Progenitor cell of endocrine pancreas (in vitro differentiated cells): ENCODE measurements around the gene DBF4B. TPM values are rescaled to one million over a fixed set of nuclear protein-coding genes. Genes with fewer than 3 reads are reported as not detected.

Experiments
- DNase-seq: peaks from one replicate; pipeline ENCODE4 v3.0.0; 2021; ENCODE audit warnings: low spot score; ENCODE audit not compliant: unreplicated experiment
- H3K27ac Mint-ChIP-seq: 2 replicates; pipeline ENCODE4 v1.8.0; 2021; ENCODE audit warnings: mild to moderate bottlenecking, moderate library complexity, mixed read lengths
- H3K27me3 Mint-ChIP-seq: 2 replicates; pipeline ENCODE4 v1.8.0; 2021; ENCODE audit warnings: mixed read lengths
- H3K36me3 Mint-ChIP-seq: 2 replicates; pipeline ENCODE4 v1.8.0; 2022; ENCODE audit warnings: mixed read lengths; ENCODE audit not compliant: insufficient read depth
- H3K4me1 Mint-ChIP-seq: 2 replicates; pipeline ENCODE4 v1.8.0; 2021; ENCODE audit warnings: low read depth, mixed read lengths
- H3K4me3 Mint-ChIP-seq: 2 replicates; pipeline ENCODE4 v1.8.0; 2021; ENCODE audit warnings: low read depth, mild to moderate bottlenecking, moderate library complexity, mixed read lengths
- H3K9me3 Mint-ChIP-seq: 2 replicates; pipeline ENCODE4 v1.8.0; 2021; ENCODE audit warnings: low read depth, mixed read lengths
- total RNA-seq: library from RNA; stranded (reverse); gene quantifications from 2 replicates; pipeline ENCODE4 v1.2.1, GENCODE V29; 2021
- TF ChIP-seq, protein P1 (sequence below): fragments of 200-600 bp; sonication (generic); IDR thresholded peaks from one replicate; pipeline ENCODE4 v1.5.0; 2021; ENCODE audit warnings: antibody characterized with exemption, mild to moderate bottlenecking; ENCODE audit not compliant: unreplicated experiment

The DBF4B gene
- total RNA-seq, 1 donor from 2014 or later, result 27.2 TPM

DNA sequence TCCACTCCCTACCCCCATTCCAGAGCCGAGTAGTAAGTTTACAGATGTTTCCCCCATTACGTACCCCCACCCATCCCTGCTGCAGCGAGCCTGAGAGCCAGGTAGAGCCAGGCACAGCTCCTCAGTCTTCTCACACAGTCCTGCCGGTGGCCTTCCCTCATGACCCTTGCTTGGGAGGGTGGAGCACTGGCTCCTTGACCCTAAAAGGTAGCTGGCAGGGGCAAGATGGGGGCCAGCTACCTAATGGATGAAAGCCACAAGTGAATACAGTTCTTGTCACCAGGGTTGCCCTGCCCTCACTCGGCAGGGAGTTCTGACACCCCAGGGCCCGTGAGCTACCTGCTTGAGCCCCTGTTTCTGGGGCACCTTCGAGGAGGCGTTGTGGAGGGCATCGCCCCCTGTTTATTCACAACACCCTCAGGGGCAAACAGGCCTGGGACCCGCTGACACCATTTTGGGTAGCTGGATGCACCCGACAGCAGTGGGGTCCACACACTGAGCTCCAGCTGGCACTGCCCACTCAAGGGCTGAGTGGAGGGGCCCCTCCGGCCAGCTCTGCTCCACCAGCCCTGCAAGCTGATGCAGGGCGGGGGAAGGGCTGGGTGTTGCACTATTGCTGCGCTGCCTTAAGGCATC lies 72.5 kb downstream of the DBF4B start:
- TF ChIP-seq, protein P1, sequence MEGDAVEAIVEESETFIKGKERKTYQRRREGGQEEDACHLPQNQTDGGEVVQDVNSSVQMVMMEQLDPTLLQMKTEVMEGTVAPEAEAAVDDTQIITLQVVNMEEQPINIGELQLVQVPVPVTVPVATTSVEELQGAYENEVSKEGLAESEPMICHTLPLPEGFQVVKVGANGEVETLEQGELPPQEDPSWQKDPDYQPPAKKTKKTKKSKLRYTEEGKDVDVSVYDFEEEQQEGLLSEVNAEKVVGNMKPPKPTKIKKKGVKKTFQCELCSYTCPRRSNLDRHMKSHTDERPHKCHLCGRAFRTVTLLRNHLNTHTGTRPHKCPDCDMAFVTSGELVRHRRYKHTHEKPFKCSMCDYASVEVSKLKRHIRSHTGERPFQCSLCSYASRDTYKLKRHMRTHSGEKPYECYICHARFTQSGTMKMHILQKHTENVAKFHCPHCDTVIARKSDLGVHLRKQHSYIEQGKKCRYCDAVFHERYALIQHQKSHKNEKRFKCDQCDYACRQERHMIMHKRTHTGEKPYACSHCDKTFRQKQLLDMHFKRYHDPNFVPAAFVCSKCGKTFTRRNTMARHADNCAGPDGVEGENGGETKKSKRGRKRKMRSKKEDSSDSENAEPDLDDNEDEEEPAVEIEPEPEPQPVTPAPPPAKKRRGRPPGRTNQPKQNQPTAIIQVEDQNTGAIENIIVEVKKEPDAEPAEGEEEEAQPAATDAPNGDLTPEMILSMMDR, result no peak
- H3K4me3 Mint-ChIP-seq, result no peak overlapping the region

DNA sequence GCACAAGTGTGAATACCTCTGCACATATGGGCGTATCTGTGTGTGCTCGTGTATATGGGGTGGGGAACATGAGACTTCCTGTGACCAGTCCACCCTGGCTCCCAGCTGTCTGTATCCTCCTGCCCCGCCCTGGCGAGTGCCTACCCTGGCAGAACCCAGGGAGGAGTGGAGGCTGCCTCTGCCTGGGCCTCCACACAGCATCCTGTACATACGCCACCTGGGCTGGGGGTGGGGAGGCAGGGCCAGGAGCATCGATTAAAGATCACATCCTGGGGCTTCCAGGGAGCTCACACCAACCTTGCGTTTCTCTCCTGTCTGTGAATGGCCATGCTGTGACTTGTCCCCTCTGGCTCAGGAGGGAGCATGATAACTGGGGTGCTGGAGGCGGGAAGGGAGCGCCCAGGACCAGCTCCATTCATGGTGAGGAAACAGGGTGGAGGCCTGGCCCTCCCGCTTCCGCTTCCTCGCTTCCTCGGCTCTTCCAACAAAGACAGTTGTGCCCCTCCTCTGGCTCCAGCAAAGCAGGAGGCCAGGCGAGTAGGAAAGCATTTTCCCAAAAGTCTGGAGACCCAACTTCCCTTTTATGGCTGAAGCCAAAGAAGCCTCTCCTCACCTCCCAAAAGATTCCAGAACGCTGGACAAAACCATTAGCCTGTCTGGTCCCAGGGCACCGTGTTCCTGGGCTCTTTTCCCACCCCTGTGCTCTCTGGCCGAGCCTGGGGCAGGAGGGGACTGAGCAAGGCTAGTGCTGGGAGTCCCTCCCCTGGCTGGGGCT lies 73.3 kb downstream of the DBF4B start:
- peaks cover 32% of the 10 kb centered on the region for H3K27me3 Mint-ChIP-seq
- no peaks in the 10 kb centered on the region for H3K36me3 Mint-ChIP-seq
- H3K4me3 Mint-ChIP-seq, result no peak overlapping the region
- TF ChIP-seq, protein P1, result no peak
- H3K4me1 Mint-ChIP-seq, result no peaks in the 10 kb centered on the region
- H3K27ac Mint-ChIP-seq, result no peak overlapping the region
- H3K9me3 Mint-ChIP-seq, result no peaks in the 10 kb centered on the region
- no peak for DNase-seq

More for the DNA sequence above, 72.5 kb downstream of the DBF4B start:
- Mint-ChIP-seq H3K27me3 (peaks cover 37% of the 10 kb centered on the region), H3K27ac (no peak overlapping the region), H3K4me1 (no peaks in the 10 kb centered on the region), H3K36me3 (no peaks in the 10 kb centered on the region), H3K9me3 (no peaks in the 10 kb centered on the region)
- DNase-seq, result no peak

DNA sequence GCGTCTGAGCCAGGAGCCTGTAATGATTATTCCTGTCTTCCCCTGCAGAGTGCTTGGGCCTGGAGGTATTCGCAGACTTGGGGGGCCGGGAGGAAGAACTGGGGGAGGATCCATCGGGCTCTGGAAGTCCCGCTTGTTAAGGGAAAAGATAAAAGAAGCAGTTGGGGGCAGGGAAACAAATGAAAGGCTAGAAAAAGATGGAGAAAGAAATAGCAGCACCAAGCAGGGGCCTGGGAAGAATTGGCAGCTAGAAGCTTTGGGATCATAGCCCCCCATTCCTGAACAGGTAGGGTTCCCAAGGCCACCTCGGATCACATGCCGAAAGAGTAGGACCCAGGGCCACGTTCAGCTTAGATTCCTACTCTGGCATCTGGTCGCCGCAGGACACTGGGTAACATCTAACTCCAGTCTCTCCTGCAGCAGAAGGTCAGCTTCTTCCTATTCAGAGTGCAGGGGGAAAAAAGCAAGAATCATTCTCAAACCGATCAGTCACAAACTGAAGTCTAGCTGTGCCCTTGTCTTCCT lies 73.9 kb downstream of the DBF4B start:
- Mint-ChIP-seq H3K27ac (no peak overlapping the region), H3K4me1 (no peaks in the 10 kb centered on the region), H3K9me3 (no peaks in the 10 kb centered on the region), H3K36me3 (no peaks in the 10 kb centered on the region), H3K27me3 (peaks cover 32% of the 10 kb centered on the region), H3K4me3 (no peak overlapping the region)
- no peak for DNase-seq
- TF ChIP-seq, protein P1, result no peak

DNA sequence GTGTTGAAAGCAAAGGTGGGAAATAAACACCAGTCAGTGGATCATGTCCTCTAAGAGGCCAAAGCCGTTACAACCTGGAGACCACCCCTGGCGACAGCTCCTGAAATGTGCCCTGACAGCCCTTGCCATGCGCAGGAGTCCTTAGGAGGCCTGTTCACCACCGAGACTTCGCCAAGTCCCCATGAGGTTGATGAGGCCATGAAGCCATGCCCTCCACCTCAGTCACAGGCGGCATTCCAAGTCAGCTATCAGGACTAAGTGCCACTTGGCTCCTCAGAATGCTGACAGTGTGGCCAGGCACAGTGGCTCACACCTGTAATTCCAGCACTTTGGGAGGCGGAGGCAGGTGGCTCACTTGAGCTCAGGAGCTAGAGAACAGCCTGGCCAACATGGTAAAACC lies 77.5 kb downstream of the DBF4B start:
- Mint-ChIP-seq H3K27me3 (peaks cover 16% of the 10 kb centered on the region), H3K27ac (no peak overlapping the region), H3K4me3 (no peak overlapping the region), H3K4me1 (no peaks in the 10 kb centered on the region), H3K9me3 (no peaks in the 10 kb centered on the region), H3K36me3 (no peaks in the 10 kb centered on the region)
- no peak for DNase-seq
- TF ChIP-seq, protein P1, result no peak

DNA sequence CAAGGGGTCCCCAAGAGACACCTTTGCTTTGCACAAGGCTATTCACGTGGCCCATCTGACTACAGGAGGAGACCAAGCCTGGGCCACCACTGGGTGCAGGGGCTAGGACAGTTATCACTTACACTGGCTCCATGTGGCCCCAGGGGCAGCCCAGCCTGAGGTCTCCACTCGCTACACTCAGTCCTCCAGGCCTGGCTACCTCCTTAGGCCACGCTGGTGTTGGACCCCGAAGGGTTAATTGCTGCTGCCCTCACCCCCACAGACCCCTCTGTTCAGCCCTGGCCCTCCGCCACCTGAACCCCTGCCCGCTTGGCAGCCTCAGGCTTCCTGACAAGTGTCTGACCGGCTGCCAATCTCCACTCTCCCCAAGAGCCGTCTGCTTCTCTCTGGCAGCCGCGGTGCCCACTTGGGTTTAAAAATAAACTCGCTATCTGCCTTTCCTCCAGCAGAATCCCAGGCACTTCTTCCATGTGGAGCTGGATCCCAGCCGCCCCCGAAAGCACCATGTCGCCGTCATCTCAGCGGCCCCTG lies 78.2 kb downstream of the DBF4B start:
- H3K27me3 Mint-ChIP-seq, result peaks cover 16% of the 10 kb centered on the region
- DNase-seq, result no peak
- H3K4me3 Mint-ChIP-seq, result no peak overlapping the region
- no peaks in the 10 kb centered on the region for H3K36me3 Mint-ChIP-seq
- no peak overlapping the region for H3K27ac Mint-ChIP-seq
- no peaks in the 10 kb centered on the region for H3K4me1 Mint-ChIP-seq
- TF ChIP-seq, protein P1, result no peak
- no peaks in the 10 kb centered on the region for H3K9me3 Mint-ChIP-seq
